SK-N-MC (cell line): Measurements from ENCODE around the gene GPRC5A.

ENCODE experiments used
- EZH2 ChIP-seq: fragments of 200-600 bp; sonication (generic); IDR thresholded peaks from one replicate; pipeline ENCODE4 v1.6.1; 2017; ENCODE audit warnings: antibody characterized with exemption
- POLR2AphosphoS5 ChIP-seq: IDR thresholded peaks from 2 replicates; pipeline ENCODE4 v1.6.1; 2012; ENCODE audit warnings: mild to moderate bottlenecking, low read depth, low read length, borderline replicate concordance

DNA sequence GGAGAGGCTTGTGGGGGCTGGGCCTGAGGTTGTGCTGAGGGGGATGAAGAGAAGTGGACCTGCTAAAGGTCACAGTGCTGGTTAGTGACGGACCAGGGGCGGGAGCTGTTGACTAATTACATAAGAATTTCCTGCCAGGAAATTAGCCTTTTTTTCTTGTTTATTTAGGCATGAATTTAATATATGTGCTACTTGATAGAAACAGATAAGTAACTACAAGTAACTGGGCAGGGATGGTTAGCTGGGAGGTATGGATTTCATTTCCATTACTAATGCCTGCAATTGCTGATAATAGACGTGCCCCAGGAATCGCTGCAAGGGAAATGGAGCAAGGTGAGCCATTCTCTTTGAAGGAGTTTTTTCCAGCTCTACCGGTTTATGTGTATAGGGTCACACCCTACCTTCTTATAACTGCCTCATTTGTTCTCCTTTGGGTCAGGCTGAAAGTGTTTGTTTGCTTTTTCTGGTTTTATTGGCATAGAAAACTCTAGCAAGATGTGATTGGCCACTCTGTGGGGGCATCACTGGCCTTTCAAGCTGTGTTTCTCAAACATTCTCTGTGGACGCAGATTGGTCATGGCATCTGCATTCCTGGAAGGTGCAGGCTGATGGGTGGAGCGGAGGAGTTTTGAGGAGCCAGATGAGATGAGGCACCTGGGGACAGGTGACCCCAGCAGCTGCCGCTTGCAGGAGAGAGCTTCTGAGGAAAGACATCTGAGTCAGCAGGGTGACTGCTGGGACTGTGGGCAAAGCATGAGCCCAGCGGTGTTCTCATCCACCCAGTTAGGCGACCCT lies 19.0 kb upstream of the GPRC5A start:
- TF ChIP-seq POLR2AphosphoS5 (no peak), EZH2 (no peak)
